GM10248 (cell line): ENCODE results near the gene NMUR1.

ENCODE experiments used
- CTCF ChIA-PET: fragments of 300-600 bp; sonication (Branson Sonifier 250); formaldehyde crosslinking; extraction: SDS; loops from one replicate; lab custom pipeline; 2021; ENCODE audit warnings: antibody characterized with exemption; lab: Yijun Ruan, JAX
- POLR2A ChIA-PET: fragments of 350-650 bp; sonication (Branson Sonifier 250); formaldehyde crosslinking; extraction: SDS; loops from one replicate; lab custom pipeline; 2020; ENCODE audit warnings: antibody characterized with exemption; lab: Yijun Ruan, JAX
- DNase-seq: peaks from one replicate; pipeline ENCODE4 v3.0.0; 2012; ENCODE audit errors: extremely low spot score
- TF ChIP-seq, protein P1 (sequence below): IDR thresholded peaks from 2 replicates; pipeline ENCODE4 v1.5.1; 2012; ENCODE audit warnings: mild to moderate bottlenecking, low read depth; ENCODE audit errors: extremely low read depth, missing control alignments, control extremely low read depth

Gene NMUR1

DNA sequence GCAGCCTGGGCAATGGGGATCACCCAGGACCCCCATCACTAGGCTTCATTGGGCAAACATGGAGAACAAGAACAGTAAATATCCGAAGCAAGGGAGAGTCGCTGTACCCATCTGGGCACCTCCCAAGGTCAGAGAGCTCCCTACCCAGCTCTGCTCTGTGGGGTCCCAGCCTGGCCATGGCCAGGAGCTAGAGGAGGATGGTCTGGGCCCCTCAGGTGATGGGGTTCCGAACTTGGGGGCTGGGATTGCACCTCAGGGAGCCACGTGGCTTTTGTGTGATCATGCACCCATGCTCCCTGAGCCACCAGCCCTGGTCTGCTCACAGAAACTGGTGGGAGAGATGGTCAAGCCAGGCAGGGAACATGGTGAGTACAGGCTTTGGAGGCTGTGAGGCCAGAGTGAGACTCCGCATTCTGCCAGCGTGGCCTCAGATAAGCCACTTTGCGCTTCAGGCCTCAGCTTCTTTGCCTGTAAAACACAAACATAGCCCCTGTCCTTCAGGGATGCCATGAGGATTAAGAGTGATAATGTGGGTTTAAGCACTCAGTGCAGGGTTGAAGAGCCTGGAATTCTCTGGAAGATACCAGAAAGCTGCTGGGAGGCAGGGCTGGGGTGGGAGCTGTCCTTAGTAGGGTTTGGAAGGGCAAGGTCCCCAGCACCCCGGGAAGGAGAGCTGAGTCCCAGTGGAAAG lies 3.0 kb upstream of the NMUR1 start:
- CTCF ChIA-PET: interaction anchor here (0.8 to 9.5 kb wide), 11 partner anchors 10 to 267 kb away, joined by 3 to 187 read pairs (median 4); no protein-coding TSS in a partner anchor
- DNase-seq: no peak
- POLR2A ChIA-PET: interaction anchor here (0.5 kb wide), 1 partner anchor 58 kb away, joined by 4 read pairs; no protein-coding TSS in a partner anchor
- TF ChIP-seq, protein P1, sequence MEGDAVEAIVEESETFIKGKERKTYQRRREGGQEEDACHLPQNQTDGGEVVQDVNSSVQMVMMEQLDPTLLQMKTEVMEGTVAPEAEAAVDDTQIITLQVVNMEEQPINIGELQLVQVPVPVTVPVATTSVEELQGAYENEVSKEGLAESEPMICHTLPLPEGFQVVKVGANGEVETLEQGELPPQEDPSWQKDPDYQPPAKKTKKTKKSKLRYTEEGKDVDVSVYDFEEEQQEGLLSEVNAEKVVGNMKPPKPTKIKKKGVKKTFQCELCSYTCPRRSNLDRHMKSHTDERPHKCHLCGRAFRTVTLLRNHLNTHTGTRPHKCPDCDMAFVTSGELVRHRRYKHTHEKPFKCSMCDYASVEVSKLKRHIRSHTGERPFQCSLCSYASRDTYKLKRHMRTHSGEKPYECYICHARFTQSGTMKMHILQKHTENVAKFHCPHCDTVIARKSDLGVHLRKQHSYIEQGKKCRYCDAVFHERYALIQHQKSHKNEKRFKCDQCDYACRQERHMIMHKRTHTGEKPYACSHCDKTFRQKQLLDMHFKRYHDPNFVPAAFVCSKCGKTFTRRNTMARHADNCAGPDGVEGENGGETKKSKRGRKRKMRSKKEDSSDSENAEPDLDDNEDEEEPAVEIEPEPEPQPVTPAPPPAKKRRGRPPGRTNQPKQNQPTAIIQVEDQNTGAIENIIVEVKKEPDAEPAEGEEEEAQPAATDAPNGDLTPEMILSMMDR: no peak

DNA sequence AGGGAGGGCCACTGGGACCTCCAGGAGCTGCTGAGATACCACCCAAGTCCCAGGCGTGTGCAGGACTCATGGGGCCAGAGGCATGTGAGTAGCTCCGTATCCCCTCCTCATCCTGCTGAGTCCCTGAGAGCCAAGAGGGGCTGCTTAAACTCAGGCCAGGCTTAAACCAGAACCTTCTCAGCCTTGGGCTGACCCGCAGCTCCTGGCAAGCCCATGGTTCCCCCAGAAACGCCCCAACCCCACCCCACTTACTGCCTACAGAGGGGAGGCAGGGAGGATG lies 2.5 kb upstream of the NMUR1 start:
- ChIA-PET POLR2A (interaction anchor here (0.5 kb wide), 1 partner anchor 58 kb away, joined by 4 read pairs; no protein-coding TSS in a partner anchor), CTCF (interaction anchor here (1.2 to 9.5 kb wide), 8 partner anchors 10 to 69 kb away, joined by 3 to 187 read pairs (median 11); no protein-coding TSS in a partner anchor)

DNA sequence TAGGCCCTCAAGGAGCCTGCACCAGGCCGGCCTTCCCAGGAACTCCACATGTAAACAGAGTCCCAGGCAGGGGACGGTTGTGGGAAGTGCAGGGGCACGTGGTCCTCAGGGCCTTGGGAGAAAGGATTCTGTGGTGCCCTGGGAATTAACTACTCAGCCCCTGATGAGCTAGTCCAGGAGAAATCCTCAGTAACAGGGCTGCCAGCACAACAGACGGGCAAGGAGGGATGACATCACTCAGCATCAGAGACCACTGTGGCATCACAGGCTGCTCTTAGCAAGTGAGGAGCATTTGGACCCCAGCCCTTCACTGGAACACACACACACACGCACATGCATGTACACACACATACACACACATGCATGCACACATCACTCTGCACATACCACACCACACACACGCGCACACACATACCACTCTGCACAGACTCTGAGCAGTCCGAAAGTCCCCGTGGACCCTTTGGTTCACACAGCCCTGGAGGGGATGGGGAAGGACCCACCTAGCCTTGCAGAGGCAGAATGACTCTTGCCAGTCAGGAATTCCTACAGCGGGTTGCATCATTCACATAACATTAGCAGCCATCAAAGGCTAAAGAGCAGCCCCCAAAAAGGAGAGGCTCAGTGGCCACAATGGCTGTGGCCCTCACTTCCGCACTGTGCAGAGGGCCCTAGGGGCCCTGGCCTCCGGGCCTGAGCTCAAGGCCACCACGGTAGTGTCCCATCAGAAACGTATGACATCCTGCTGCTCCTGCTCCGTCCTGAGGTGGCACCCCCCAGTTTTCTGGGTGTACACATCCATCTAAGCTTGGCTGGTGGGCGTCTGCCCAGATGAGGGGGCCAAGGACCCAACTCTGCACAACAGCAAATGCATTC lies 1.9 kb upstream of the NMUR1 start:
- TF ChIP-seq, protein P1: no peak
- ChIA-PET POLR2A (no interaction called here), CTCF (interaction anchor here (1.2 to 9.5 kb wide), 13 partner anchors 10 to 70 kb away, joined by 3 to 187 read pairs (median 9); no protein-coding TSS in a partner anchor)
- no peak for DNase-seq

More for the DNA sequence above, 2.5 kb upstream of the NMUR1 start:
- TF ChIP-seq, protein P1: no peak
- no peak for DNase-seq

DNA sequence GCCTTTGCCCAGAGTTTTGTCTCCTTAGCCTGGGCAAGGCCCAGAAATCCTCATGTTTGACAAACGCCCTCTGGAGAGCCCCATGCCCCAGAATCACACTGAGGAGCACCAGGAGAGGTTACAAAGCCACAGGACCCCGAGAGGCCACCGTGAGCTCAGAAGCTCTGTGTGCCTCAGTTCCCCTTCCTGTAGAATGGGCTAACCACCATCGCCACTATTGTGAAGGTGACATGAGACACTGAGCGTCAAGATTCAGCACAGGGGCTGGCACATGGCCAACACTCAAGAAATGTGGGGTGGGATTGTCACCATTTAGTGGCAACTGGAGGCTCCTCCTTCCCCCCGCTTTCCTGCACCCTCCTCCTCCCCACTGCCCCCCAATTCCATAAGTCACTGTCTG lies 1.2 kb upstream of the NMUR1 start:
- ChIA-PET POLR2A (no interaction called here), CTCF (interaction anchor here (1.3 to 9.5 kb wide), 11 partner anchors 8 to 70 kb away, joined by 4 to 187 read pairs (median 14); no protein-coding TSS in a partner anchor)
- DNase-seq: no peak
- TF ChIP-seq, protein P1: no peak

DNA sequence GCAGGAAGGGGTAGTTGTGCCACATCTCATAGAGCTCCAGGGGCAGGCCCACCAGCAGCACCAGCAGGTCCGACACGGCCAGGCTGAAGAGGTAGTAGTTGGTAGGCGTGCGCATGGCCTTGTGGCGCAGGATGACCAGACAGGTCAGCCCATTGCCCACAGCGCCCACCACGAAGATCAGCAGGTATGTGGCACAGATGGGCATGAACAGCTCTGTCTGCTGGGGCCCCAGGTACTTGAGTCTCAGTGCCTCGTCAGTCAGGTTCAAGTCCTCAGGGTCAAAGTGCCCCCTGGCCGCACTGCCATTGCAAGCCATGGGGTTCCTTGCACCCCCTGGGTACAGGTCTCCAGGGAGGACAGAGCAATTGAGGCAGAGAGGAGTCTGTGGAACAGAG lies 1.6 kb downstream of the NMUR1 start:
- TF ChIP-seq, protein P1: no peak
- DNase-seq: no peak
- ChIA-PET POLR2A (no interaction called here), CTCF (interaction anchor here (1.2 to 9.5 kb wide), 5 partner anchors 11 to 83 kb away, joined by 4 to 187 read pairs (median 21); no protein-coding TSS in a partner anchor)

DNA sequence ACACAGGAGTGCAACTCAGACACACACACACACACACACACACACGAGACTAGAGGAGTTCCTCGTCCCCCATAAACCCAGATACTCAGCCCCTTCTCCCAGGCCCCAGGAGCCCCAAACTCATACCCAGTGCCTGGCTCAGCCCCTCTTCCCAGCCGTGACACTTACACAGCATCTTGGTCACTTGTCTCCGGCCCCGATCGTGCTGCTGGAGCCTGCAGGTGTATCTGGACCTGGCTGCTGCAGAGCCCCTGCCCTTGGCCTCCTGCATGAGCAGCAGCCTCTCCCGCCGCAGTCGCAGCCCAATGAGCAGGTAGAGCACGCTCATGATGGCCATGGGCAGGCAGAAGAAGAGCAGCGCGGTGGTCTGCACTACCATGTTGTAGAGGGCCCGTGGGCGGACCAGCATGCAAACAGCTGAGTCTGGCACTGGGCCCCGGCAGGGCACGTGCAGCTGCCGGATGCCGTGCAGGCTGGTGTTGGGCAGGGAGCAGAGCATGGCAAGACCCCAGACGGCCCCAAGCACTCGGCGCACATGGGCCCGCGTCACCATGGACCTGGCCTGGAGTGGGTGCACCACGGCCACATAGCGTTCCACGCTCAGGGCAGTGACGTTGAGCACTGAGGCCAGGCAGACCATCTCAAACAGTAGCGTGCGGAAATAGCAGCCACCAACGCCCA lies 2.1 kb downstream of the NMUR1 start:
- no peak for DNase-seq
- ChIA-PET POLR2A (no interaction called here), CTCF (interaction anchor here (1.2 to 9.5 kb wide), 5 partner anchors 11 to 83 kb away, joined by 4 to 187 read pairs (median 21); no protein-coding TSS in a partner anchor)
- TF ChIP-seq, protein P1: no peak
